Measurements from ENCODE around the gene ATG7.
"Not testable (repeated sequence)": the region's sequence is repeated elsewhere in the genome, so short reads cannot be mapped to it uniquely, and the experiment has no call there.

The ATG7 gene

DNA sequence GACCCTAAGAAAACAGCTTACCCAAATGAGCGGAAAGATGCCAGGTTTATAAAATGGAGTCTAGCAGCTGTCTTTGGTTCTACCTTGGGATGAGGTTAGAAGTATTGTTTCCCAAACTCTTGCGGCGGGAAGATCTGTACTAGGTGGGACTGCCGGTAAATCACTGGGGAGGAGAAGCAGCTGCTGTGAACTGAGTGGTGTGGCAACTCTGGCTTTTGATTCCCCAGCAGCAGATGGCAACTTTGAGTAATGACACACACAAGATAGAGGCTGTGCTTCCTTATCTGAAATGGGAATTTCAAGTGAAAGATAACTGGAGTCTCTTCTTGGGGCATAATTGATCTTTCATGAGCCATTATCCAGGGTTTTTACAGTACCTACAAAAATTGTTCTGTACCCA is 184.9 kb downstream of the ATG7 start:
- H3K4me3 ChIP-seq (ENCODE audit: low read depth, low read length): no peak overlapping the region
- TF ChIP-seq, protein P1, sequence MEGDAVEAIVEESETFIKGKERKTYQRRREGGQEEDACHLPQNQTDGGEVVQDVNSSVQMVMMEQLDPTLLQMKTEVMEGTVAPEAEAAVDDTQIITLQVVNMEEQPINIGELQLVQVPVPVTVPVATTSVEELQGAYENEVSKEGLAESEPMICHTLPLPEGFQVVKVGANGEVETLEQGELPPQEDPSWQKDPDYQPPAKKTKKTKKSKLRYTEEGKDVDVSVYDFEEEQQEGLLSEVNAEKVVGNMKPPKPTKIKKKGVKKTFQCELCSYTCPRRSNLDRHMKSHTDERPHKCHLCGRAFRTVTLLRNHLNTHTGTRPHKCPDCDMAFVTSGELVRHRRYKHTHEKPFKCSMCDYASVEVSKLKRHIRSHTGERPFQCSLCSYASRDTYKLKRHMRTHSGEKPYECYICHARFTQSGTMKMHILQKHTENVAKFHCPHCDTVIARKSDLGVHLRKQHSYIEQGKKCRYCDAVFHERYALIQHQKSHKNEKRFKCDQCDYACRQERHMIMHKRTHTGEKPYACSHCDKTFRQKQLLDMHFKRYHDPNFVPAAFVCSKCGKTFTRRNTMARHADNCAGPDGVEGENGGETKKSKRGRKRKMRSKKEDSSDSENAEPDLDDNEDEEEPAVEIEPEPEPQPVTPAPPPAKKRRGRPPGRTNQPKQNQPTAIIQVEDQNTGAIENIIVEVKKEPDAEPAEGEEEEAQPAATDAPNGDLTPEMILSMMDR (IDR thresholded peaks at IDR 0.05; ENCODE audit: insufficient read depth, low read depth, low read length, missing control alignments): no peak
- no peak for DNase-seq (ENCODE audit: low read depth)

DNA sequence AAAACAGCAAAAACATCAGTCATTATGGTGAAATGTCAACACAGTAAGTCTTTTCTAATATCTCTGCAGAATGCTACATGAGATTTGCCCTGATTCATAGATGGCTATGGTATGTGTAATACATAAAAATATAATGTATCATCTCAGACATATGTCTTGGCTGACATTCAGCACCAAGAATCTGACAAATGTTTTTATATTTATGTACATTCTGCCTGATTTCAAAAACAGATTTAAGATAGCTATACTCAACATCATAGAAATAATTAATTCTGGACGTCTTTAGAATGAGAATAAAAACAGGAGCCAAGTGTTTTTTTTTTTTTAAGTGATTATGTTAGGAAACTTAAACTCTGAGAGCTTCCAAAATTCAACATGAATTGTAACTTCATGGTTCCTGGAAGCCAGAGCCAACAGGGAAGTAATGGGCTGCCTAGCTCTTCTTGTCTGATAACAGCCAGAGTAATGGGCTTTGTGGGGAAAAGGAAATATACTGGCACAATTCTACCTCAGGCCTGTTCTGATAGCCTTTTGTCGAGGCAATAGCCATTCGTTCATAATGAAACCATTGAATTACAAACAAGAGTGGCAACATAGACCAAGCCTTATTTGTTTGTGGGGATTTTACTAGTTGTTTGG is 187.1 kb downstream of the ATG7 start:
- TF ChIP-seq, protein P1 (IDR thresholded peaks at IDR 0.05; ENCODE audit: insufficient read depth, low read depth, low read length, missing control alignments): no peak
- no peak for DNase-seq (ENCODE audit: low read depth)
- H3K4me3 ChIP-seq (ENCODE audit: low read depth, low read length): no peak overlapping the region

DNA sequence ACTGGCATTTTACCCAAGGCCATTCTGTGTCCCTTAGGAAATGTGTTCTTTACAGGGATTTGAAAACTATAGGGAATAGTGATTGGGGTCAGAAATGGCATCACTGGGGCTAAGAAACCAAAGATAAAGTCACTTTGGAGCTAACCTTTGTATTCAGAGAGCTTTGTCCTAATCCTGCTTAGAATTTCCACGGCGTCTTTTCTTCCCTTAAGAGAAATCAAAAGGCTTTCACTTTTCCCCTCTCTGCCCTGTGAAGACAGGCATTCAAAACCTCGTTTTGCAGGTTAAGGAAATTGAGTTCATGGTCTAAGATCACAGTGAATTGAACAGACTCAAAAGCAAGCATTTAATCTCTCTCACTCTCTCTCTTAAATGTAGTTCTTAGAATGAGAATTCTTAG is 189.0 kb downstream of the ATG7 start:
- no peak for DNase-seq (ENCODE audit: low read depth)
- no peak overlapping the region for H3K4me3 ChIP-seq (ENCODE audit: low read depth, low read length)
- TF ChIP-seq, protein P1 (IDR thresholded peaks at IDR 0.05; ENCODE audit: insufficient read depth, low read depth, low read length, missing control alignments): no peak

DNA sequence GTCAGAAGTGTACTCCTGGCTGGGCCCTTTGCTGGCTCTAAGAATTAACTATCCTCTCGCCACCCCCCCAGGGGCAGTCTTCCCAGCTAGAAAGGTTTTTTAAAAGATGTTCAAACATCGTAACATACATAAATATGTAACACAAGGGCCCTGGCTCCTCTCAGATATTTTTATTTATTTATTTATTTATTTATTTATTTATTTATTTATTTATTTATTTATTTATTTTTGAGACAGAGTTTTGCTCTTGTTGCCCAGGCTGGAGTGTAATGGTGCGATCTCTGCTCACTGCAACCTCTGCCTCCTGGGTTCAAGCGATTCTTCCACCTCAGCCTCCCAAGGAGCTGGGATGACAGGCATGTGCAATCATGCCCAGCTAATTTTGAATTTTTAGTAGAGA is 190.5 kb downstream of the ATG7 start:
- not testable (repeated sequence) for H3K4me3 ChIP-seq (ENCODE audit: low read depth, low read length); DNase-seq (ENCODE audit: low read depth)

DNA sequence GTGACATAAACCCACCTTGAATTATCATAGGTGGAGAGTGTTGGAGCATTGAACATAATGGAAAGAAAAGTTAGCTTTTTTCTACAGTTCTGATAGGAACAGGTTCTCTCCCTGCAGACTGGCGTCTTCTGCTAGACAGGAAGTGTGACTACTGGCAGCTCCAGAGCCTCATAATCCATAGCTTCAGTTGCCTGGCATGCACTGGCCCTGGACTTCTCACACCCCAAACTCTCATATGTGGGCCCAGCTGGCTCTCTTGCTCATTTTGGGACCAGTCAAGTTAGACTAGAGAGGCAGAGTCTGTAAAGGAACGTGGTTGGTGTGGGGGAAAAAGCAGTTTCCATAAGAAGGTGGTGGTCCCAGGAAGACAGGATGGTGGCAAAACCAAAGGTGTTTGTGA is 191.4 kb downstream of the ATG7 start:
- DNase-seq (ENCODE audit: low read depth): no peak
- H3K4me3 ChIP-seq (ENCODE audit: low read depth, low read length): no peak overlapping the region
- TF ChIP-seq, protein P1 (IDR thresholded peaks at IDR 0.05; ENCODE audit: insufficient read depth, low read depth, low read length, missing control alignments): no peak

DNA sequence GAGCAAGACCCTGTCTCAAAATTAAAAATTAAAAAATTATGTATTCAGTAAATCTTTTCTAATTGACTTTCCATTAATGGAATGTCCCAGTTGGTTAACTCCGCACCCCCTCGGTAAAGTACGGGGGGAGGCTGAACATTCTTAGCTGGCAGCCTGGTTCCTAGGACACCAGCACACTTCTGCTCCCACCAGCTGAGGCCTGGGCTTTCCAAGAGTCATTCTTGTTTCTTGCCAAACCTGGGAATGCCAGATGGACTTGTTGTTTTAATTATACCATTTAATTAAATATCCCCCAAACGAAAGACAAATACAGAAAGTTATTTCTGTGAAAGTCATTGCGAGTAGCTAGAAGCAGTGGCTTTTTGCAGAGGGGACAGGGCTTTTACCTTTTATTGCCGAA is 192.2 kb downstream of the ATG7 start:
- H3K4me3 ChIP-seq (ENCODE audit: low read depth, low read length): no peak overlapping the region
- DNase-seq (ENCODE audit: low read depth): no peak
- TF ChIP-seq, protein P1 (IDR thresholded peaks at IDR 0.05; ENCODE audit: insufficient read depth, low read depth, low read length, missing control alignments): no peak

DNA sequence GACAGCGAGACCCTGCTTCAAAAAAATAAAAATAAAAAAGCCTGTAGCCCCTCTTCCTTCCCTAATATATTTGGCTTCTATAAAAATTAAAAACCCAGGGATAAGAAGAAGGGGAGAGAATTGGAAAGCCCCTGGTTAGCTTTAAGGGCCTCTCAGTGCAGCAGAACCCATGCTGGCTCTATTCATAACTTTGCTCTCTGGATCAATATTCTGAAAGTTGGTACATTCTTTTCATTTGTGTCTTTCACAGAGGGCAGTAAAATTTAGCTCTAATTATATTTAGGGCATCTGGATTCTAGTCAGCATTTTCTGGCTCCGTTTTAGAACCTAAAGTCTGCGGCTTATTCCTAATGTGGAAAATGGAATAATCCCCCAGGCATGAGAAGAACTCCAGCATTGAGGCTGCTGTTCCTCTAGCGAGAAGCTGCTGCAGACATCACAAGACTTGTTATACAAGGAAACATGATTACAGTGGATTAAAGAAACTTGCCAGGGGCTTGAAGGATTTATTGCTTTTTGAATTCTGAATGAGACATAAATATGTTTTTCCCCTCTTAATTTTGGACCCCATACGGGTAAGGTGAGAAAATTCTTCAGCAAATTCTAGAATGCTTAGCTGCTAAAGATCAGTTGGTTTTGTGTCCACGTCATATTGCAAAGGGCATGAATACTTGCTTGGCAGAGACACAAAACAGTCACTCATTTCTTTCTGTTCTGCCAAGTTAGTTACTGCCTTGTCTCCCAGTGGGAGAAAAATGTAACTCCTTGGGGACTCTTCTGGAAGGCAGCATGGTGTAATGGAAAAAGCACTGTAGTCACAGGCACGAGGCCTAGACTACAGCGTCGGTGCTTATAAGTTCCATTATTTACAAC is 193.8 kb downstream of the ATG7 start:
- no peak overlapping the region for H3K4me3 ChIP-seq (ENCODE audit: low read depth, low read length)
- no peak for DNase-seq (ENCODE audit: low read depth)
- TF ChIP-seq, protein P1 (IDR thresholded peaks at IDR 0.05; ENCODE audit: insufficient read depth, low read depth, low read length, missing control alignments): no peak
